ENCODE results near the gene BORA. TPM values are rescaled to one million over a fixed set of nuclear protein-coding genes. Genes with fewer than 3 reads are reported as not detected.

BORA gene
- total RNA-seq, 6 experiments from 2014 or later: 0.79 to 4.4 (median 1.0) TPM

- no peaks in the 10 kb centered on the region for H3K27me3 ChIP-seq
- intact Hi-C loops (cut with DNase I): no loop called here
- H3K9me3 ChIP-seq: no peaks in the 10 kb centered on the region
- H3K27ac ChIP-seq: no peak overlapping the region
- TF ChIP-seq, protein P1, sequence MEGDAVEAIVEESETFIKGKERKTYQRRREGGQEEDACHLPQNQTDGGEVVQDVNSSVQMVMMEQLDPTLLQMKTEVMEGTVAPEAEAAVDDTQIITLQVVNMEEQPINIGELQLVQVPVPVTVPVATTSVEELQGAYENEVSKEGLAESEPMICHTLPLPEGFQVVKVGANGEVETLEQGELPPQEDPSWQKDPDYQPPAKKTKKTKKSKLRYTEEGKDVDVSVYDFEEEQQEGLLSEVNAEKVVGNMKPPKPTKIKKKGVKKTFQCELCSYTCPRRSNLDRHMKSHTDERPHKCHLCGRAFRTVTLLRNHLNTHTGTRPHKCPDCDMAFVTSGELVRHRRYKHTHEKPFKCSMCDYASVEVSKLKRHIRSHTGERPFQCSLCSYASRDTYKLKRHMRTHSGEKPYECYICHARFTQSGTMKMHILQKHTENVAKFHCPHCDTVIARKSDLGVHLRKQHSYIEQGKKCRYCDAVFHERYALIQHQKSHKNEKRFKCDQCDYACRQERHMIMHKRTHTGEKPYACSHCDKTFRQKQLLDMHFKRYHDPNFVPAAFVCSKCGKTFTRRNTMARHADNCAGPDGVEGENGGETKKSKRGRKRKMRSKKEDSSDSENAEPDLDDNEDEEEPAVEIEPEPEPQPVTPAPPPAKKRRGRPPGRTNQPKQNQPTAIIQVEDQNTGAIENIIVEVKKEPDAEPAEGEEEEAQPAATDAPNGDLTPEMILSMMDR (IDR thresholded peaks at IDR 0.05): no peak
- no peak for TF ChIP-seq POLR2A (IDR thresholded peaks at IDR 0.05)
- no peak overlapping the region for H3K4me3 ChIP-seq
- H3K36me3 ChIP-seq: no peaks in the 10 kb centered on the region
- ATAC-seq (no peak), DNase-seq (no peak)
- no peaks in the 10 kb centered on the region for H3K4me1 ChIP-seq
These were observed 38.5 kb upstream of the BORA start for GRCh38 chr13:72689181-72689696.

- TF ChIP-seq, protein P1 (IDR thresholded peaks at IDR 0.05): no peak
- no peak for TF ChIP-seq POLR2A (IDR thresholded peaks at IDR 0.05)
- H3K9me3 ChIP-seq: no peaks in the 10 kb centered on the region
- no peak overlapping the region for H3K4me3 ChIP-seq
- no peak for DNase-seq
- H3K27me3 ChIP-seq: peaks cover 0 to 5% of the 10 kb centered on the region in 2 donors
- intact Hi-C loops (cut with DNase I): no loop called here
- H3K4me1 ChIP-seq: no peaks in the 10 kb centered on the region
- ATAC-seq: no peak
- H3K36me3 ChIP-seq: no peaks in the 10 kb centered on the region
- WGBS (ENCODE audit: insufficient coverage, low coverage, low lambda C conversion rate, missing lambda C conversion rate): no CpG with 5 or more reads among the region's 5 CpGs
- H3K27ac ChIP-seq: no peak overlapping the region
These were observed 34.7 kb upstream of the BORA start for GRCh38 chr13:72692884-72693514.

- intact Hi-C loops (cut with DNase I): no loop called here
- Histone ChIP-seq H3K4me3 (no peak overlapping the region), H3K4me1 (no peaks in the 10 kb centered on the region), H3K36me3 (no peaks in the 10 kb centered on the region), H3K27ac (no peak overlapping the region), H3K9me3 (no peaks in the 10 kb centered on the region), H3K27me3 (peaks cover 0 to 5% of the 10 kb centered on the region in 2 donors)
- 36% methylated on average over 5 of the region's 5 CpGs for WGBS (ENCODE audit: insufficient coverage, low coverage, low lambda C conversion rate, missing lambda C conversion rate)
- TF ChIP-seq, protein P1 (IDR thresholded peaks at IDR 0.05): no peak
- TF ChIP-seq POLR2A (IDR thresholded peaks at IDR 0.05): no peak
- no peak for ATAC-seq
- DNase-seq: no peak
These were observed 33.9 kb upstream of the BORA start for GRCh38 chr13:72693832-72694231.

- Histone ChIP-seq H3K36me3 (no peaks in the 10 kb centered on the region), H3K27me3 (peaks cover 0 to 5% of the 10 kb centered on the region in 2 donors), H3K9me3 (no peaks in the 10 kb centered on the region), H3K27ac (no peak overlapping the region), H3K4me3 (no peak overlapping the region), H3K4me1 (no peaks in the 10 kb centered on the region)
- 44% methylated on average over 6 of the region's 8 CpGs for WGBS (ENCODE audit: insufficient coverage, low coverage, low lambda C conversion rate, missing lambda C conversion rate)
- TF ChIP-seq POLR2A (IDR thresholded peaks at IDR 0.05): no peak
- TF ChIP-seq, protein P1 (IDR thresholded peaks at IDR 0.05): no peak
- intact Hi-C loops (cut with DNase I): no loop called here
- ATAC-seq (no peak), DNase-seq (no peak)
These were observed 33.4 kb upstream of the BORA start for GRCh38 chr13:72694314-72694713.
